ENCODE measurements around the gene LCLAT1.

The LCLAT1 gene

GRCh38 chr2:30424231-30424630 lies 22.8 kb upstream of the LCLAT1 start:
- DNase-seq = no peak

- no peak for DNase-seq
These were observed 21.7 kb upstream of the LCLAT1 start for GRCh38 chr2:30425326-30425725.

DNA sequence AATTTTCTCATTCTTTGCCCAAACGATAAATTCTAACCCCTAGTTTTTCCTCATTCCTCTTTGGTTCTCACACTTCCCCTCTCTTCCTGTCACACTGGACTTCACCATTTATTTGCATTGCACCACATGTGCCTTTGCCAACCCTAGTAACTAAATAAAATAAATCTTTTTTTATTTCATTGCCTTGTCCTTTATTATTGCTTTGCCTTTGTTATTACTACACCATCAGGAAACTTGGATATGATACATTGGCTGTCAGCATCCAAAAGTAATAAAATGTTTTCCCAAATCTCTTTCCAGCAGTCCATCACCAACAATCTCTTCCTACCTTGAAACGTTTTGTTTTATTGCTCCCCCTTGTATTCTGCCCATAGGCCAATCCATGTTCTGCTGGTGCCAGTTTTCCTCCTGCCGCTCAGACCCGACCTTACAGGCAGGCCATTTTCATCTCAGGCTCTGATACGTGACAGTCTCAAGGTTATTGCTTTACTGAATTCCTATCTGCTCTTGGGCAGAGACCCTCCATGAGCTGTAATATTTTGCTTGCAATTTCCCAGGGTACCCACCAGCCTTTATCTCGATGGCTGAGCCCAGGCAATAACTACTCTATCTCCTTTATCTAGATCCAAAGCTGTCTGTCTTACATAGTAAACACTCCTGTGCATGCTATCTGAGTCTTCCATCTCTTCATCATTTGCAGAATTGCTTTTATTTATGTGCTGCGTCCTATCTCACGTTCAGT lies 19.3 kb upstream of the LCLAT1 start:
- no peak for DNase-seq

DNA sequence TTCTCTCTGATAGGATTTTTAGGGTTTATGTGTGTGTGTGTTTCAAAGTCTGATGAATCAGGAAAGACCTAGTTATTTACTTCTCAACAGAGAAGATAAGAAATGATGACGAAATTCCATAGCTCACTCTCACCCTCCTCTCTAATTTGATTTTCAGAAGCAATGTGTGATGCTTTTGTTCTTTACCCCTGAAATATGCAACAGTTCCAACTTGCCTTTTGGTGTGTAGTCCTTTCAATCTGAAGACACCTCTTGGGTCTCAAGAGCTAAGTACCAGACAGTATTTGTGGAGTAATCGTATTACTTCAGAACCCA lies 18.7 kb upstream of the LCLAT1 start:
- no peak for DNase-seq

DNA sequence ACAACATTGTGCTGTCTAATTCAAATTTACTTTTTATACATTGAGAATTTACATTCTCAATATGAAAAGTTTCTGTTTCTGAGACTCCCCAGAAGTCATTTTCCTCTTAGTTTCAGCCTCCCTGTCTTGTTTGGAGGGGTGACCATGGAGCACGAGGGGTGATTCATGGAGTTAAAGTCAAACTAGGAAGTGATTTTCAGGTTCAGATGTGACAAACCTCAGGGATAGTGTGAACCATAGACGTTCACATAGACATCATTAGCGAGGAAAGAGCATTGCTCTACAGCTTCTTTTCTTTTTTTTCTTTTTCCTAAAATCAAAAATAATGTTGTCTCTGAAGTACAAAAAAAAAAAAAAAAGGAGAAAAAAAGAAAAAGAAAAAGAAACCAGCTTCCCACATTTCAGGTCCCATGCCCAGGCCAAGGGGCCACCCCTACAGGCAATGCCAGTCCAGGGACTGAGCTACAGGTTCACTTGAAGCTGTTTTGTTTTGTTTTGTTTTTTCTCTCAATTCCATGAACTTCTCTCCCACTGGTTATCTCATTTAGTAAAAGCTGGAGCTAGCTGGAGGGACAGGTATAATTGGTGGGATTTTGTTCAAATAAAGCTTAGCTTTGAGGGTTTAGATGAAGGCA lies 18.1 kb upstream of the LCLAT1 start:
- DNase-seq = no peak

- DNase-seq = no peak
These were observed 13.3 kb upstream of the LCLAT1 start for GRCh38 chr2:30433541-30434299.

DNA sequence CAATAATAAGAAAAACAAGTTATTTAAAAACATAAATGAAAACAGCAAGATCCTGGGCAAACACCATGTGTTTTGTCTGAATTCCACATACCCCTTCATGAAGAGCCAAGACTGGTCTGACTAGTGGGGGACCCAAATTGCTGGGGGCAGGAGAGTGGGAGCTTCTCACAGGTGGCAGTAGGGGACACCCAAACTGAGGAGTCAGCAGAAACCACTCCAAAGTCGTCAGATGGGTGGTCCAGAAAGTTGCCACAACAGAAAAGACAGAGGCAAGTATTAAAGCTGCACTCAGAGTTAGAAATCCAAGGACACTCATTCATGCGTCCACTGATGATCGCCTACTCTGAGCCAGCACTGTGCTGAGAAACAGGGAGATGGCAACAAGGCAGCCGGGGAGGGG lies 12.3 kb upstream of the LCLAT1 start:
- no peak for DNase-seq

- DNase-seq = no peak
These were observed 10.1 kb upstream of the LCLAT1 start for GRCh38 chr2:30436859-30437435.

GRCh38 chr2:30437809-30438548 lies 9.1 kb upstream of the LCLAT1 start:
- no peak for DNase-seq

GRCh38 chr2:30439296-30439695 lies 7.8 kb upstream of the LCLAT1 start:
- DNase-seq = no peak

DNA sequence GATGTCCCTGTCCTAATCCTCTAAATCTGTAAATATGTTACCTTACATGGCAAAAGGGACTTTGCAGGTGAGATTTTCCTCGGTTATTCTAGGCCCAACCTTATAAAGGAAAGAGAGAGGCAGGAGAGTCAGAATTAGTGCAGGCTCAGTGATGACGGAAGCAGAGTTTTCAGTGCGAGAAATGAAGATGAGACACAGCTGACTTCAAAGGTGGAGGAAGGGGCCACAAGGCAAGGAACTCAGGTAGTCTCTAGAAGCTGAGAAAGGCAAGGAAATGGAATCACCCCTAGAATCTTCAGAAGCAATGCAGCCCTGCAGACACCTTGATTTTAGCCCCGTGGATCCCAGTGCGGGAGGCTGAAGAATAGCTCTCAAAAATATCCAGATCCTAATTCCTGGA lies 7.2 kb upstream of the LCLAT1 start:
- DNase-seq = no peak

- no peak for DNase-seq
These were observed 6.0 kb upstream of the LCLAT1 start for GRCh38 chr2:30441023-30441422.

DNA sequence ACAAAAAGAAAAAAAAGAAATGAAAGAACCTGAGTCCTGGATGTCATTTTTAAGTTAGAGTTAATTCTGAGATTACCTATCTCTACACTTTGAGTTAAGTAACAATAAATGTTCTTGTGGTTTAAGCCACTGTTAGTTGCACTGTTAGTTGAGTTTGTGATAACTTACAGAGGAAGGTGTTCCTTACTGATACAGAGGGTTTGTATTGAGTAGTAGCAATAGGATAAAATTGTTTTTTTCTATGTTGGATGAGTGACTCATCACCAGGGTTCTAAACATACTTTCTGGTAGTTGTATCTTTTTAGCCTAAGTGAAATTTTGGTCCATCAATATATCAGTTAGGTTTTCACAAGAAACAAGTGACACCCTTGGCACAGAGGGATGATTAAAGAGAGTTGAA lies 4.0 kb upstream of the LCLAT1 start:
- no peak for DNase-seq

- DNase-seq = no peak
These were observed 2.8 kb upstream of the LCLAT1 start for GRCh38 chr2:30444273-30444672.

DNA sequence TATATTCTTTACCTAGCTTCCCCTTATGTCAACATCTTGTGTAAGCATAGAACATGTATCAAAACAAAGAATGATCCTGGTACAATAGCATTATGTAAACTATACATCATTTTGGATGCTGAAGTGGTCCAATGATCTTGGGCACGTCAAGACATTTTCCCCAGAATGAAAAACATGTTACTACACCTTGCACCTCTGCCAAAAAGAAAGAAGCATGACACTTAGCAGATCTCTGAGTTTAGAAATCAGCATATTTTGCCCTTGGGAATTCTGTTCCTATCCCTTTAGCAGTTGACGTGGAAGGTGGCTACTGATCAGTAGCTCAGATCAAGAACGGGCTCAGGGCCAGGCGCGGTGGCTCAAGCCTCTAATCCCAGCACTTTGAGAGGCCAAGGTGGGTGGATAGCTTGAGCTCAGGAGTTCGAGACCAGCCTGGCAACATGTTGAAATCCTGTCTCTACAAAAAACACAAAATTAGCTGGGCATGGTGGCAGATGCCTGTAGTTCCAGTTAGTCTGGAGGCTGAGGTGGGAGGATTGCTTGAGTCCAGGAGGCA lies 1.7 kb upstream of the LCLAT1 start:
- DNase-seq = no peak

GRCh38 chr2:30446602-30447148 lies 371 bp upstream of the LCLAT1 start:
- no peak for DNase-seq

- DNase-seq = no peak
These were observed 1.3 kb downstream of the LCLAT1 start for GRCh38 chr2:30448308-30448707.

DNA sequence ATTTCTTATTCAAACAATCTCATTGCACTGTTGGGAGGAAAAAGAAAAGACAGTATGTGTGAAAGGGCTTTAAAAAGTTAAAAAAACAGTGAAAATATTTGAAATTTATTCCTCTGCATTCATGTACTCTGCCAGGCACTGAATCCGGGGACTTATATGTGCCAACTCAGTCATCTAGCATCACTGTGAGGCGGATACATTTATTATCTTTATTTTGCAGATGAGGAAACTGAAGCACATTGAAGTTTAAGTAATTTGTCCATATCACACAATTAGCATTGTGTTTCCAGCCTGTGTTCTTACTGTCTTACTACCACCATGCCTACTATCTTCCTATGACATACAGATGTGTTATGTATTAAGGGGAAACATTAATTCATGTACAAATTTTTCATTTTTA lies 1.8 kb downstream of the LCLAT1 start:
- DNase-seq = no peak

DNA sequence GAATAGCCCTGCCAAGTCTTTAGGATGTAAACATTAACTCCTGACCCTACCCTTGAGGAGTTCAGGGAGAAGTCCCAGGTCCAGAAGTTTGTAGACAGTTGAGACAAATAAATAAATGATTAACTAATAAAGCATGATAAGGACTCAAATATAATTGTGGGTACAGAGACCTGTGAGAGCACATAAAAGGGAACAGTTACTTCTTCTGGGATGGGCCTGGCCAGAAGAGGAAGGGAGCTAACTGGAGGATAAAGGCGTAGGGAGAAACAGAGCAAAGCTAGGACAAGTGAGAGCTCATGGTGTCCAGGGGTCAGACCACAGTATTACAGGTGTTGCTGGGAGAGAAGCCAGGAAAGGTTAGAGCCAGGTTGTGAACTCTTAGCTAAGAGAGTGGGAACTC lies 3.0 kb downstream of the LCLAT1 start:
- no peak for DNase-seq

GRCh38 chr2:30453498-30453897 lies 6.5 kb downstream of the LCLAT1 start:
- no peak for DNase-seq

DNA sequence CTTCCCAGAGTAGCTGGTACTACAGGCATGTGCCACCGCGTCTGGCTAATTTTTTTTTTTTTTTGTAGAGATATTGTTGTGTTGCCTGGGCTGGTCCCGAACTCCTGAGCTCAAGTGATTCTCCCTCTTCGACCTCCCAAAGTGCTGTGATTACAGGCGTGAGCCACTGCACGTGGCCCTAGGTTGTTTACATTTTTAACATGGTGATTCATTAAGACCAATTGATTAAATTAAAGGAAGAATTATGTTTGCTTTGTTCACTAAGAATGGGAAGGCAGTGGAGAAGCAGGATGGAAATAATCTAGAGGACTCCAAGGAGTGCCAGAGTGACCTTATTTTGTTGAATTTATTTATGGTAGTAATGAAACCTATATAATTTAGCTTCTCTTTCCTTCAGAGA lies 7.5 kb downstream of the LCLAT1 start:
- DNase-seq = no peak

GRCh38 chr2:30455114-30455738 lies 8.2 kb downstream of the LCLAT1 start:
- no peak for DNase-seq

Measured in stimulated activated CD4-positive, alpha-beta T cell treated with anti-CD3 and anti-CD28 coated beads, Interleukin-2, amount 100 ng/mL, for 24 hours (primary cell).